B cell (primary cell): ENCODE data around the gene CREB5.

Experiments used
- CTCF ChIP-seq: fragments of 200-600 bp; IDR thresholded peaks from one replicate; pipeline ENCODE4 v1.8.0; 2022; ENCODE audit warnings: antibody characterized with exemption, mild to moderate bottlenecking
- EZH2 ChIP-seq: IDR thresholded peaks from 2 replicates; pipeline ENCODE4 v1.6.1; 2012; ENCODE audit warnings: borderline replicate concordance, low read depth, mild to moderate bottlenecking, moderate library complexity, low read length; ENCODE audit not compliant: insufficient read depth, poor library complexity, severe bottlenecking

- TF ChIP-seq CTCF = no peak
- no peak for TF ChIP-seq EZH2
These were observed 435.4 kb downstream of the CREB5 start for GRCh38 chr7:28847681-28848080.
